Ovary (tissue), 9 donors: Measurements from ENCODE around the gene CTCF. TPM values are rescaled to one million over a fixed set of nuclear protein-coding genes. Genes with fewer than 3 reads are reported as not detected.

Source experiments
- DNase-seq, 5 donors: peaks; one replicate each; pipeline ENCODE4 v3.0.0-alpha.2; 2019 to 2020
- H3K27ac ChIP-seq, 2 donors: fragments of 200-600 bp; one replicate each; pipeline versions ENCODE4 v1.5.1 to v1.8.0; 2019 to 2022
- H3K27me3 ChIP-seq: fragments of 200-600 bp; one replicate; pipeline ENCODE4 v1.8.0; 2022
- H3K36me3 ChIP-seq: fragments of 200-600 bp; sonication (generic); one replicate; pipeline ENCODE4 v1.5.1; 2019
- H3K4me1 ChIP-seq: one replicate; pipeline ENCODE4 v1.8.1; 2013; ENCODE audit warnings: mild to moderate bottlenecking, moderate library complexity; ENCODE audit not compliant: insufficient read depth
- H3K4me3 ChIP-seq: fragments of 200-600 bp; sonication (generic); one replicate; pipeline ENCODE4 v1.5.1; 2017
- H3K9me3 ChIP-seq, 2 donors: fragments of 200-600 bp in 1 of 2; sonication (generic) in 1 of 2; one replicate each; pipeline versions ENCODE4 v1.5.1 to v1.8.1; 2013 to 2019; ENCODE audit warnings: mild to moderate bottlenecking in 1 of 2, moderate library complexity in 1 of 2
- CTCF ChIP-seq, 3 donors: fragments of 450-650 bp in 2 of 3; fragments of 200-600 bp in 1 of 3; IDR thresholded peaks; one replicate each; pipeline versions ENCODE4 v1.5.1 to v1.8.0; 2016 to 2022; ENCODE audit warnings: antibody characterized with exemption in 3 of 3, mild to moderate bottlenecking in 1 of 3
- EP300 ChIP-seq: sonication (generic); formaldehyde crosslinking; IDR thresholded peaks from one replicate; pipeline ENCODE4 v1.6.1; 2017; ENCODE audit warnings: antibody characterized with exemption
- POLR2A ChIP-seq: fragments of 450-650 bp; IDR thresholded peaks from one replicate; pipeline ENCODE4 v1.6.1; 2017; ENCODE audit warnings: antibody characterized with exemption, mild to moderate bottlenecking, moderate library complexity
- WGBS, 3 donors: extraction: QIAGEN DNeasy Blood & Tissue Kit in 1 of 3; methylation state at CpG; one replicate each; pipeline versions ENCODE4 v1.1.5 to v1.1.7; 2013 to 2017; 5-methylcytosine and 5-hydroxymethylcytosine counted together
- intact Hi-C, 4 donors: fragments of 100-400 bp; cut with DNase I; formaldehyde crosslinking; loops; one replicate each; pipeline versions ENCODE4 v1.11.0 to v1.15.1; 2022 to 2023
- polyA plus RNA-seq, 2 donors: library from polyadenylated mRNA; stranded (reverse); fragments of 200-250 nt in 1 of 2; fragments of 350-450 nt in 1 of 2; fragmentation: Illumina TruSeq in 1 of 2; extraction: RNeasy Lipid Tissue Mini Kit (QIAGEN cat#74804) in 1 of 2; gene quantifications; one replicate each; pipeline ENCODE4 v1.2.3, GENCODE V29; 2013 to 2014
- total RNA-seq, 7 donors: library from RNA; depleted of rRNA in 2 of 7; stranded (reverse); fragments of >200 nt in 2 of 7; fragmentation: NEBNext Ultra II Directional in 3 of 7; extraction: Animal tissue kit (Norgen Biotek cat#: 25700) in 3 of 7; gene quantifications; one replicate each; pipeline versions ENCODE4 v1.1.0 to v1.2.4, GENCODE V29; 2016 to 2023
- donor health status: DM: no; HTN: no; CAD: no; lungs with moderate emphysema.
- donor health status: DM: no; HTN: no; CAD: no.
- donor health status: Bipolar disorder and iron deficiency.
- donor health status: DM: yes; HTN: yes; CAD: no.
- donor health status: DM: no; HTN: no; CAD: no.
- donor health status: DM: yes; HTN: yes; CAD: no.

CTCF gene
- total and polyA plus RNA-seq, 9 donors, result 21.0 to 48.4 (median 42.2) TPM

- Histone ChIP-seq H3K27ac (peak overlapping the region in 1 of 2 donors; percentile 65), H3K9me3 (no peaks in the 10 kb centered on the region), H3K36me3 (no peaks in the 10 kb centered on the region), H3K4me3 (peak overlapping the region; percentile 66), H3K27me3 (no peaks in the 10 kb centered on the region), H3K4me1 (peaks cover 8% of the 10 kb centered on the region)
- no peak for DNase-seq
- TF ChIP-seq POLR2A, result no peak
- no peak for TF ChIP-seq CTCF (IDR thresholded peaks at IDR 0.05)
- TF ChIP-seq EP300, result no peak
- 17 to 21% (median 21%) methylated on average over 7 to 10 of the region's 10 CpGs for WGBS, 3 donors
- intact Hi-C loops, result loop anchor here in 3 of 4 donors (5.0 to 10.0 kb wide), 4 partner anchors 105 to 267 kb away; partner anchors contain the start of genes RIPOR1 (in 2 of the 3), CTCF (in 1 of the 3), CTRL (in 1 of the 3) and PSMB10 (in 1 of the 3)
Observed at GRCh38 chr16:67667453-67667816, 105.1 kb downstream of the CTCF start.

- Histone ChIP-seq H3K4me3 (peak overlapping the region; percentile 66), H3K4me1 (peaks cover 10% of the 10 kb centered on the region), H3K27ac (peak overlapping the region in 1 of 2 donors; percentile 65), H3K9me3 (no peaks in the 10 kb centered on the region), H3K36me3 (no peaks in the 10 kb centered on the region), H3K27me3 (no peaks in the 10 kb centered on the region)
- peak; percentile 75 to 85 (median 81) for DNase-seq
- no peak for TF ChIP-seq EP300
- TF ChIP-seq CTCF (IDR thresholded peaks at IDR 0.05), result peak; percentile 85 to 92 (median 89)
- WGBS, 3 donors, result 17 to 26% (median 19%) methylated on average over 15 to 18 of the region's 18 CpGs
- intact Hi-C loops, result loop anchor here in 3 of 4 donors (5.0 to 10.0 kb wide), 4 partner anchors 106 to 267 kb away; partner anchors contain the start of genes RIPOR1 (in 2 of the 3), CTCF (in 1 of the 3), CTRL (in 1 of the 3) and PSMB10 (in 1 of the 3)
Observed at GRCh38 chr16:67667817-67668494, 105.6 kb downstream of the CTCF start.

GRCh38 chr16:67668495-67669157 lies 106.3 kb downstream of the CTCF start:
- DNase-seq, result no peak
- H3K9me3 ChIP-seq, result no peaks in the 10 kb centered on the region
- 83 to 87% (median 87%) methylated on average over 6 of the region's 6 CpGs for WGBS, 3 donors
- no peak overlapping the region for H3K4me3 ChIP-seq
- intact Hi-C loops, result loop anchor here in 3 of 4 donors (5.0 to 10.0 kb wide), 4 partner anchors 106 to 266 kb away; partner anchors contain the start of genes RIPOR1 (in 2 of the 3), CTCF (in 1 of the 3), CTRL (in 1 of the 3) and PSMB10 (in 1 of the 3)
- H3K27me3 ChIP-seq, result no peaks in the 10 kb centered on the region
- no peaks in the 10 kb centered on the region for H3K36me3 ChIP-seq
- no peak for TF ChIP-seq CTCF (IDR thresholded peaks at IDR 0.05)
- no peak for TF ChIP-seq POLR2A
- TF ChIP-seq EP300, result no peak
- peaks cover 17% of the 10 kb centered on the region for H3K4me1 ChIP-seq
- no peak overlapping the region for H3K27ac ChIP-seq

GRCh38 chr16:67669499-67670101 lies 107.3 kb downstream of the CTCF start:
- H3K27me3 ChIP-seq, result no peaks in the 10 kb centered on the region
- peak in 2 of 5 donors; percentile 15 to 28 for DNase-seq
- H3K9me3 ChIP-seq, result no peaks in the 10 kb centered on the region
- H3K36me3 ChIP-seq, result no peaks in the 10 kb centered on the region
- TF ChIP-seq EP300 (no peak), CTCF (IDR thresholded peaks at IDR 0.05) (no peak)
- intact Hi-C loops, result loop anchor here (5.0 to 10.0 kb wide), 6 partner anchors 107 to 355 kb away; partner anchors contain the start of genes RIPOR1 (in 2 of the 4), CTCF (in 1 of the 4), CTRL (in 1 of the 4) and DDX28 (in 1 of the 4)
- no peak overlapping the region for H3K27ac ChIP-seq
- H3K4me1 ChIP-seq, result peaks cover 20% of the 10 kb centered on the region
- no peak overlapping the region for H3K4me3 ChIP-seq
- 86 to 88% (median 87%) methylated on average over 10 of the region's 10 CpGs for WGBS, 3 donors
